Heart left ventricle (tissue), 16 donors: ENCODE results near the gene LIX1. TPM values are rescaled to one million over a fixed set of nuclear protein-coding genes. Genes with fewer than 3 reads are reported as not detected.

Experiments
- ATAC-seq, 4 donors: fragments of 200-7000 bp; cut with Tn5 transposase; one replicate each; pipeline ENCODE4 v1.9.1; 2020 to 2022; ENCODE audit warnings: moderate library complexity in 4 of 4, mild to moderate bottlenecking in 3 of 4, moderate number of reproducible peaks in 1 of 4
- DNase-seq, 5 donors: peaks; one replicate each; pipeline ENCODE4 v3.0.0-alpha.2; 2020
- H3K27ac ChIP-seq, 12 donors: fragments of 200-600 bp; sonication (generic) in 4 of 12; one replicate each; pipeline versions ENCODE4 v1.5.0 to v1.8.0; 2016 to 2022; ENCODE audit warnings: mild to moderate bottlenecking in 2 of 12
- H3K27me3 ChIP-seq, 9 donors: fragments of 200-600 bp; sonication (generic) in 2 of 9; one replicate each; pipeline versions ENCODE4 v1.5.1 to v1.8.0; 2016 to 2022; ENCODE audit warnings: mild to moderate bottlenecking in 3 of 9
- H3K36me3 ChIP-seq, 9 donors: fragments of 200-600 bp; sonication (generic) in 2 of 9; one replicate each; pipeline versions ENCODE4 v1.5.0 to v1.8.0; 2018 to 2022; ENCODE audit warnings: mild to moderate bottlenecking in 2 of 9
- H3K4me1 ChIP-seq, 12 donors: fragments of 200-600 bp; sonication (generic) in 4 of 12; one replicate each; pipeline versions ENCODE4 v1.5.0 to v1.8.0; 2016 to 2022; ENCODE audit warnings: mild to moderate bottlenecking in 3 of 12
- H3K4me3 ChIP-seq, 12 donors: fragments of 200-600 bp; sonication (generic) in 4 of 12; one replicate each; pipeline versions ENCODE4 v1.5.0 to v1.8.0; 2017 to 2022; ENCODE audit warnings: mild to moderate bottlenecking in 9 of 12, moderate library complexity in 4 of 12
- H3K9me3 ChIP-seq, 12 donors: fragments of 200-600 bp; sonication (generic) in 4 of 12; one replicate each; pipeline versions ENCODE4 v1.5.0 to v1.8.0; 2016 to 2022; ENCODE audit warnings: mild to moderate bottlenecking in 1 of 12
- POLR2A ChIP-seq, 2 donors: fragments of 450-650 bp; IDR thresholded peaks; one replicate each; pipeline ENCODE4 v1.6.1; 2017; ENCODE audit warnings: antibody characterized with exemption in 2 of 2, mild to moderate bottlenecking in 2 of 2, moderate library complexity in 2 of 2
- WGBS, 4 donors: extraction: QIAGEN DNeasy Blood & Tissue Kit in 2 of 4; methylation state at CpG; one replicate each; pipeline versions ENCODE4 v1.1.5 to v1.1.7; 2013 to 2018; 5-methylcytosine and 5-hydroxymethylcytosine counted together
- intact Hi-C, 10 donors: fragments of 100-400 bp; cut with DNase I; formaldehyde crosslinking; loops; one replicate each; pipeline versions ENCODE4 v1.11.1 to v1.14.2; 2022
- polyA plus RNA-seq, 2 donors: library from polyadenylated mRNA; stranded (reverse); fragments of 200-250 nt; gene quantifications; one replicate each; pipeline ENCODE4 v1.2.3, GENCODE V29; 2013
- total RNA-seq, 9 donors: library from RNA; depleted of rRNA in 2 of 9; stranded (reverse); fragments of >200 nt in 2 of 9; fragmentation: NEBNext Ultra II Directional in 3 of 9; extraction: Animal tissue kit (Norgen Biotek cat#: 25700) in 3 of 9; gene quantifications; one replicate each; pipeline versions ENCODE4 v1.1.0 to v1.2.4, GENCODE V29; 2016 to 2023
- TF ChIP-seq, protein P1 (sequence below), 12 donors: fragments of 200-600 bp; sonication (generic) in 4 of 12; IDR thresholded peaks; one replicate each; pipeline versions ENCODE4 v1.5.0 to v1.8.0; 2018 to 2022; ENCODE audit warnings: antibody characterized with exemption in 12 of 12, mild to moderate bottlenecking in 5 of 12
- donor health status: ischemic (EF 13 %, LVEDD 7.1; RV severe dilation, severe dysfunction).
- donor health status: healthy with polysubstance abuse.
- donor health status: DM: no; HTN: yes; CAD: no.
- donor health status: DM: no; HTN: no; CAD: no.
- donor health status: ischemic (EF 25% LVEDD 6.9; RV normal size, moderate dysfunction).
- donor health status: ischemic (EF 25% LVEDD 5.7; RV mildly dilated, moderate dysfunction).
- donor health status: healthy.
- donor health status: DM: yes; HTN: yes; CAD: no.
- donor health status: ischemic (EF 35%, LVEDD 5.7; RV mildly dilated, moderate dysfunction).
- donor health status: nonischemic (EF 11% LVEDD 7.7; RV severe dilation, severe dysfunction).
- donor health status: DM: yes; HTN: yes; CAD: no.
- donor health status: PGD.
- donor health status: ischemic (EF 29% LVEDD 5.4; RV normal size, mild dysfunction).
- donor health status: nonischemic (EF 23%, LVEDD 6.1; RV moderate dilation, normal function).

Gene LIX1
- total and polyA plus RNA-seq, 11 donors = 0.12 to 0.33 (median 0.22) TPM; not detected in 8

- intact Hi-C loops = no loop called here
- Histone ChIP-seq H3K4me1 (peaks cover 0 to 9% (median 0%) of the 10 kb centered on the region in 12 donors), H3K27ac (no peak overlapping the region), H3K9me3 (no peaks in the 10 kb centered on the region), H3K36me3 (no peaks in the 10 kb centered on the region), H3K4me3 (no peak overlapping the region), H3K27me3 (no peaks in the 10 kb centered on the region)
- 89 to 94% (median 90%) methylated on average over 6 of the region's 6 CpGs for WGBS, 4 donors
- no peak for ATAC-seq
- TF ChIP-seq, protein P1, sequence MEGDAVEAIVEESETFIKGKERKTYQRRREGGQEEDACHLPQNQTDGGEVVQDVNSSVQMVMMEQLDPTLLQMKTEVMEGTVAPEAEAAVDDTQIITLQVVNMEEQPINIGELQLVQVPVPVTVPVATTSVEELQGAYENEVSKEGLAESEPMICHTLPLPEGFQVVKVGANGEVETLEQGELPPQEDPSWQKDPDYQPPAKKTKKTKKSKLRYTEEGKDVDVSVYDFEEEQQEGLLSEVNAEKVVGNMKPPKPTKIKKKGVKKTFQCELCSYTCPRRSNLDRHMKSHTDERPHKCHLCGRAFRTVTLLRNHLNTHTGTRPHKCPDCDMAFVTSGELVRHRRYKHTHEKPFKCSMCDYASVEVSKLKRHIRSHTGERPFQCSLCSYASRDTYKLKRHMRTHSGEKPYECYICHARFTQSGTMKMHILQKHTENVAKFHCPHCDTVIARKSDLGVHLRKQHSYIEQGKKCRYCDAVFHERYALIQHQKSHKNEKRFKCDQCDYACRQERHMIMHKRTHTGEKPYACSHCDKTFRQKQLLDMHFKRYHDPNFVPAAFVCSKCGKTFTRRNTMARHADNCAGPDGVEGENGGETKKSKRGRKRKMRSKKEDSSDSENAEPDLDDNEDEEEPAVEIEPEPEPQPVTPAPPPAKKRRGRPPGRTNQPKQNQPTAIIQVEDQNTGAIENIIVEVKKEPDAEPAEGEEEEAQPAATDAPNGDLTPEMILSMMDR (IDR thresholded peaks at IDR 0.05) = no peak
- TF ChIP-seq POLR2A (IDR thresholded peaks at IDR 0.05) = no peak
- no peak for DNase-seq
These were observed 41.1 kb downstream of the LIX1 start for GRCh38 chr5:97101189-97101910.

DNA sequence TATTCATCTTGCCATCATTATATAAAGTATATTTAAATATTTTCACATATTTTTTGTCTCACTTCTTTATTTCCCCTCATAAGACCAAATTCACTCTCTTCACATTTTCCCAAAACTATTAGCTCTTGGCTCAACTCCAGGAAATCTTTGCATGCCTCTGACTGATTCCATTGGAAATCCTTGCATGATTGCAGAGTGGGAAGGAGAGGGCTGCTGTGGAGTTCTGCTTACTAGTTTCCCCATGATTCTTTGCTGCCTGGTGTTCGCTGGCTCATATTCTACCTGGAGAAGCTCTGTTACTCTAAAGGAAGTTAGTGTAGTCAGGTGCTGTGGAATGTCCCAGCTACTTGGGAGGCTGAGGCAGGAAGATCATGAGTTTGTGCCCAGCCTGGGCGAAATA, 41.9 kb downstream of the LIX1 start:
- 64 to 88% (median 79%) methylated on average over 2 of the region's 2 CpGs for WGBS, 4 donors
- Histone ChIP-seq H3K4me1 (peaks cover 0 to 9% (median 0%) of the 10 kb centered on the region in 12 donors), H3K4me3 (no peak overlapping the region), H3K36me3 (no peaks in the 10 kb centered on the region), H3K27me3 (no peaks in the 10 kb centered on the region), H3K9me3 (no peaks in the 10 kb centered on the region), H3K27ac (no peak overlapping the region)
- no peak for DNase-seq
- TF ChIP-seq, protein P1 (IDR thresholded peaks at IDR 0.05) = no peak
- no peak for TF ChIP-seq POLR2A (IDR thresholded peaks at IDR 0.05)
- no peak for ATAC-seq
- intact Hi-C loops = no loop called here

DNA sequence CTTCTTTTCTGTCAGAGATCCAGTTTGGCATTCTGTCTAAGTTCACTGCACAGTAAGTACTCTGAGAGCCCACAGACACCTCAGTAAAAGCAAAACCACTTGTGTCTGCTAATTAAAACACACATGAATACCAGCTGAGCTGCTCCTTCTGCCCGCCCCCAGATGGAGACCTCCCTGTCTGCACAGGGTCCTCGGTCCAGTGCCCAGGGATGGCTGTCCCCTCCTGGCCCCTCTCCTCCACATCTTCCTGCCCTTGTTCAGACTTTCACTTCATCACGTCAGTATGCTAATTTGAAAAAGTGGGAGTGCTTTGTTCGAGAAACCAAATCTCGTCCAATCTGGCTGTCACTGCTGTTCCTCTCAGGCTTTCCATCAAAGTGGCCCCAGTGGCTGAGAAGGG, 43.5 kb downstream of the LIX1 start:
- no peaks in the 10 kb centered on the region for H3K27me3 ChIP-seq
- H3K27ac ChIP-seq = no peak overlapping the region
- H3K36me3 ChIP-seq = no peaks in the 10 kb centered on the region
- DNase-seq (no peak), ATAC-seq (peak in 1 of 4 donors; percentile 18)
- TF ChIP-seq, protein P1 (IDR thresholded peaks at IDR 0.05) = no peak
- TF ChIP-seq POLR2A (IDR thresholded peaks at IDR 0.05) = no peak
- H3K4me1 ChIP-seq = peaks cover 0 to 15% (median 0%) of the 10 kb centered on the region in 12 donors
- 39 to 54% (median 43%) methylated on average over 5 of the region's 5 CpGs for WGBS, 4 donors
- H3K4me3 ChIP-seq = peak overlapping the region in 8 of 12 donors; percentile 2 to 38 (median 23)
- no peaks in the 10 kb centered on the region for H3K9me3 ChIP-seq
- intact Hi-C loops = no loop called here

DNA sequence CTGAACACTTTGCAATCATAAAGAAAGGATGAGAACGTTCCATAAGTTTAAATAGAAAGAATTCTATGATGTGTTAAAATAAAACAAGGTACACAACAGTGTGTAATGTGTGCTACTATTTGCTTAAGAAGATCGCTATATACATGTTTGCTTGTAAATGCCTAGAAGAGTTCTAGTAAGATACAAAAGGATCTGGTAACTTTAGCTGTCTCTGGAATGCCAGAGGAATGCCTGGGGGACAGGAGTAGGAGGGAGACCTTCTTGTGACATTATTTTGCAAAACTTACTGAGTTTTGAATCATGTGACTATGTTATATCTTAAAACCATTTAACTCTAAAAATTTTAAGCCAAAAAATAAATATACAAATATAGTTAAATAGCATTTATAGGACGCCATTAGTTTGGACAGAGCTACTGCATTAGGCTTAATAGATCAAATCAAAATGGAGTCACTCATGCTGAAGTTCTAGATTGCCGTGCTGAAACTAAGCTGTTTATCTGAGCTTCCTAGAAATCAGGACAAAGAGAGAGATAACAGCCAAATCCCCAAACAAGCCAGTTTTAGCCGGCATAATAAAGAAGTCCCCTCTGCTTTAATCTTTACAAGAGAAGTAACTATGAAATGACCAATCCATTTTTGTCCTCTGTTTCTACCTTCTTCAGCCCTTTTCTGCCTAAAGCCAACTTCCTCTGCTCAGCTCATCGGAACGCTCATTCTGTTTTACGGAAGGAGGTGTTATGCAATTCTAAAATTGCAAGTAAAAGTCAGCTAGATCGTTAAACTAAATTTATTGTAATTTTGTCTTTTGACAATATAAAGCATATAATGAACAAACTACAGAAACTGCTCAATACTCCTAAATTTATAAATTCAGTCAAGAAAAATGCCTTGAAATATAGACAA, 44.8 kb downstream of the LIX1 start:
- 87 to 91% (median 89%) methylated on average over 9 of the region's 9 CpGs for WGBS, 4 donors
- no peak for DNase-seq
- intact Hi-C loops = no loop called here

More for the DNA sequence above, 44.8 kb downstream of the LIX1 start:
- Histone ChIP-seq H3K27me3 (no peaks in the 10 kb centered on the region), H3K4me3 (no peak overlapping the region), H3K9me3 (no peaks in the 10 kb centered on the region), H3K36me3 (no peaks in the 10 kb centered on the region), H3K4me1 (peaks cover 0 to 15% (median 0%) of the 10 kb centered on the region in 12 donors), H3K27ac (peak overlapping the region in 1 of 12 donors; percentile 44)
- TF ChIP-seq, protein P1 (IDR thresholded peaks at IDR 0.05) = no peak
- TF ChIP-seq POLR2A (IDR thresholded peaks at IDR 0.05) = no peak
- ATAC-seq = no peak
